Esophagus muscularis mucosa (tissue), 4 donors: Measurements from ENCODE around the gene COL19A1.

Experiments used
- EP300 ChIP-seq: sonication (generic); formaldehyde crosslinking; IDR thresholded peaks from one replicate; pipeline ENCODE4 v1.6.1; 2017; ENCODE audit warnings: antibody characterized with exemption
- POLR2A ChIP-seq: fragments of 450-650 bp; IDR thresholded peaks from one replicate; pipeline ENCODE4 v1.6.1; 2017; ENCODE audit warnings: antibody characterized with exemption, moderate library complexity, mild to moderate bottlenecking, low read depth
- POLR2AphosphoS5 ChIP-seq, 2 donors: sonication (generic); formaldehyde crosslinking; IDR thresholded peaks; one replicate each; pipeline ENCODE4 v1.6.1; 2017; ENCODE audit warnings: antibody characterized with exemption in 2 of 2
- TF ChIP-seq, protein P1 (sequence below), 3 experiments: fragments of 200-600 bp in 2 of 3; fragments of 450-650 bp in 1 of 3; sonication (generic) in 2 of 3; IDR thresholded peaks; one replicate each; pipeline ENCODE4 v1.5.1; 2017 to 2019; ENCODE audit warnings: antibody characterized with exemption in 3 of 3, mild to moderate bottlenecking in 2 of 3, moderate library complexity in 1 of 3

DNA sequence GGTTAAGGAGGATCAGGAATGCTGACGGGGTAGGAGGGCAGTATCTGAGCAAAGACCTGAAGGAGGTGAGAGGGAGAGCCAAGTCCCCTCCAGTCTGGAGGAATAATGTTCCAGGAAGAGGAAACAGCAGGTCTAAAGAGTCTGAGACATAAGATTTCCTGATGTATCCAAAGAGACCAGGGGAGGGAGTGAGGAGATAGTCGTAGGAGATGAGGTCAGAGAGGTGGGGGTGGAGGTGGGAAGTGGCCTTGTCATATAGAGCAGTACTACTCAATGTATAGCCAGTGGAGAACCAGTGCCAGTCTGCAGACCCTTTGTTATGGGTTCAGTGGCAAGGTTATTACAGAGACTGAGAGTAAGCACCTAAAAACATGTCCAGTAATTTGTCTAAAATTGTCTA, 305.9 kb downstream of the COL19A1 start:
- TF ChIP-seq EP300 (no peak), POLR2A (no peak), POLR2AphosphoS5 (IDR thresholded peaks at IDR 0.05) (no peak)
- TF ChIP-seq, protein P1, sequence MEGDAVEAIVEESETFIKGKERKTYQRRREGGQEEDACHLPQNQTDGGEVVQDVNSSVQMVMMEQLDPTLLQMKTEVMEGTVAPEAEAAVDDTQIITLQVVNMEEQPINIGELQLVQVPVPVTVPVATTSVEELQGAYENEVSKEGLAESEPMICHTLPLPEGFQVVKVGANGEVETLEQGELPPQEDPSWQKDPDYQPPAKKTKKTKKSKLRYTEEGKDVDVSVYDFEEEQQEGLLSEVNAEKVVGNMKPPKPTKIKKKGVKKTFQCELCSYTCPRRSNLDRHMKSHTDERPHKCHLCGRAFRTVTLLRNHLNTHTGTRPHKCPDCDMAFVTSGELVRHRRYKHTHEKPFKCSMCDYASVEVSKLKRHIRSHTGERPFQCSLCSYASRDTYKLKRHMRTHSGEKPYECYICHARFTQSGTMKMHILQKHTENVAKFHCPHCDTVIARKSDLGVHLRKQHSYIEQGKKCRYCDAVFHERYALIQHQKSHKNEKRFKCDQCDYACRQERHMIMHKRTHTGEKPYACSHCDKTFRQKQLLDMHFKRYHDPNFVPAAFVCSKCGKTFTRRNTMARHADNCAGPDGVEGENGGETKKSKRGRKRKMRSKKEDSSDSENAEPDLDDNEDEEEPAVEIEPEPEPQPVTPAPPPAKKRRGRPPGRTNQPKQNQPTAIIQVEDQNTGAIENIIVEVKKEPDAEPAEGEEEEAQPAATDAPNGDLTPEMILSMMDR (IDR thresholded peaks at IDR 0.05): no peak
